ENCODE data around the gene TRPV4.

DNA sequence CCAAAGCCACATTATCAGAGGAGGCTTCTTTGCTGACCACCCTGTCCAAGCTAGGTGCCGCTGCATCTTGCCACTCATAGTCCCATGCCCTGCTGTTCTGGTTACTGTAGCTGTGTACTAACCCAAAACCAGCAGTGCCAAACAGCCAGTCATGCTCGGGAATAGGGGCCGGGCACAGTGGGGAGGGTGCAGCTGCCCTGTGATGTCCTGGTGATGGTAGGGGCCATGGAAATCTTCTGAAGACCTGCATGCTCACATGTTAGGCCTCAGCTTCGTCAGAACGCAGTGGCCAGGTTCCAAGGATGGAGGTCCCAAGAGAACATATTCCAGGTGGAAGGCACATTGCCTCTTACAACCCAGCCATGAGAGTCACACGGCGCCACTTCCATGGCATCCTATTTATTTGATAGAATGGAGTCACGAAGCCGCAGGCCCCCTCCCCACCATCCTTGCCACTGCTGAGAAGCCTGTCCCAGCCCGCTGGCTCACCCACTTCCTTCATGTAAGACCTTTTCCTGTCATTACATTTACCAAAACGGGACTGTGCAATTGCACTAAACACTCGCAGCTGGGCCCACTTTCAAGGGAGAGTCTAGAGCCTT, 71.0 kb downstream of the TRPV4 start:
- TF ChIP-seq, protein P1, sequence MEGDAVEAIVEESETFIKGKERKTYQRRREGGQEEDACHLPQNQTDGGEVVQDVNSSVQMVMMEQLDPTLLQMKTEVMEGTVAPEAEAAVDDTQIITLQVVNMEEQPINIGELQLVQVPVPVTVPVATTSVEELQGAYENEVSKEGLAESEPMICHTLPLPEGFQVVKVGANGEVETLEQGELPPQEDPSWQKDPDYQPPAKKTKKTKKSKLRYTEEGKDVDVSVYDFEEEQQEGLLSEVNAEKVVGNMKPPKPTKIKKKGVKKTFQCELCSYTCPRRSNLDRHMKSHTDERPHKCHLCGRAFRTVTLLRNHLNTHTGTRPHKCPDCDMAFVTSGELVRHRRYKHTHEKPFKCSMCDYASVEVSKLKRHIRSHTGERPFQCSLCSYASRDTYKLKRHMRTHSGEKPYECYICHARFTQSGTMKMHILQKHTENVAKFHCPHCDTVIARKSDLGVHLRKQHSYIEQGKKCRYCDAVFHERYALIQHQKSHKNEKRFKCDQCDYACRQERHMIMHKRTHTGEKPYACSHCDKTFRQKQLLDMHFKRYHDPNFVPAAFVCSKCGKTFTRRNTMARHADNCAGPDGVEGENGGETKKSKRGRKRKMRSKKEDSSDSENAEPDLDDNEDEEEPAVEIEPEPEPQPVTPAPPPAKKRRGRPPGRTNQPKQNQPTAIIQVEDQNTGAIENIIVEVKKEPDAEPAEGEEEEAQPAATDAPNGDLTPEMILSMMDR (IDR thresholded peaks at IDR 0.05) = no peak
- TF ChIP-seq POLR2A (IDR thresholded peaks at IDR 0.05) = no peak

All from uterus (tissue), 2 donors.